Fibroblast of skin of right biceps (primary cell): ENCODE measurements around the gene EPS8L1.
"Not testable (repeated sequence)": the region's sequence is repeated elsewhere in the genome, so short reads cannot be mapped to it uniquely, and the experiment has no call there.

Experiments used
- DNase-seq: peaks from one replicate; pipeline ENCODE4 v3.0.0-alpha.2; 2013

The EPS8L1 gene

GRCh38 chr19:55050749-55051532 lies 24.7 kb upstream of the EPS8L1 start:
- no peak for DNase-seq

DNA sequence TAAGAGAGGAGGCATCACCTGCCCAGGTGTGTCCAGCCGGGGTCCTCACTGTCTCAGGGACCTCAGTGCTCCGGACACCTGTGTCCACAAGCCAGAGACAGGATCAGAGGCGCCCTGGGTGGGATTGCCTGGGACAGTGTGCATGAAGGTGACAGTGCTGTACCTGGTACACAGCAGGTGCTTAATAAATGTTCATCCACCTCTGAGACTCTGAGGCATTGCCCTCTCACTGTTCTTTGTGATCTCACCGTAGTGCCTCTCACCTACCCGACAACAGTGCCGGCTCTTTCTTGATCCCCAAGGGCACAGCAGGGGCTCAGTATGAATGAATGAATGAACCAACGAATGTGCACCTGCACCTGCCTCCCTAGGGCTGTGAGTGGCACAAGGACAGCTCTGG lies 21.9 kb upstream of the EPS8L1 start:
- DNase-seq, result no peak

GRCh38 chr19:55056827-55057226 lies 18.8 kb upstream of the EPS8L1 start:
- DNase-seq, result no peak

DNA sequence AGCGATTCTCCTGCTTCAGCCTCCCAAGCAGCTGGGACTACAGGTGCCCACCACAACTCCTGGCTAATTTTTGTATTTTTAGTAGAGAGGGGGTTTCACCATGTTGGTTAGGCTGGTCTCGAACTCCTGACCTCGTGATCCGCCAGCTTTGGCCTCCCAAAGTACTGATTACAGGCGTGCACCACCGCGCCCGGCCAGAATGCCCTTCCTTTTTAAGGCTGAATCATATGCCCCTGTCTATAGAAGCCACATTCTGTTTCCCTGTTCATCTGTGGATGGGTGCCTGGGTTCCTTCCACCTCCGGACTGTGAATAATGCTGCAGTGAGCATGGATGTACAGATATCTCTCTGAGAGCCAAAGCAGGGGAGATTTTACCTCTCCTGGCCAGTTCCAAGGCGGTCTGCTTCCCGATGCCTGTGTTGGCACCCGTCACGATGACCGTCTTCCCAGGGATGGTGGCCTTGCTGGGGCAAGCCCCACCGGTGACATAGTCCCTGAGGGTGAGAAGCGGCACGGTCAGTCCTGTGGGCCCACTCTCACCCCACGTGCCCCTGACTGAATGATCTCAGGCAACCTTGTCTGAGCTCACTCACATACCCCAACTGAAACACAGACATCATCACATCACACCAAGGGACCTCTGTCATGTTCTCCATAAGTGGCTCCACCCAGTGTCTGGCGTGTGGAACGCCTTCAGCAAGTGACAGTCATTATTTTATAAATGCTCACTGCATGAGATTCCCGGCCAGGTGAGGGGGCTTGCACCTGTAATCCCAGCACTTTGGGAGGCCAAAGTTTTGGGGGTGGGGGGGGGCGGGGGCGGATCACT lies 16.7 kb upstream of the EPS8L1 start:
- no peak for DNase-seq

DNA sequence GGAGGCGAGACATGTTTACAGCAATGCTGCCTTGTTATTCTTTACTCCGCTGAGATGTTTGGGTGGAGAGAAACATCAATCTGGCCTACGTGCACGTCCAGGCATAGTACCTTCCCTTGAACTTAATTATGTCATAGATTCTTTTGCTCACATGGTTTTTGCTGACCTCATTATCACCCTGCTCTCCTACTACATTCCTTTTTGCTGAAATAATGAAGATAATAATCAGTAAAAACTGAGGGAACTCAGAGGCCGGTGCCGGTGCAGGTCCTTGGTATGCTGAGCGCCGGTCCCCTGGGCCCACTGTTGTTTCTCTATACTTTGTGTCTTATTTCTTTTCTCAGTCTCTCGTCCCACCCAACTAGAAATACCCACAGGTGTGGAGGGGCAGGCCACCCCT lies 15.4 kb upstream of the EPS8L1 start:
- DNase-seq, result not testable (repeated sequence)

DNA sequence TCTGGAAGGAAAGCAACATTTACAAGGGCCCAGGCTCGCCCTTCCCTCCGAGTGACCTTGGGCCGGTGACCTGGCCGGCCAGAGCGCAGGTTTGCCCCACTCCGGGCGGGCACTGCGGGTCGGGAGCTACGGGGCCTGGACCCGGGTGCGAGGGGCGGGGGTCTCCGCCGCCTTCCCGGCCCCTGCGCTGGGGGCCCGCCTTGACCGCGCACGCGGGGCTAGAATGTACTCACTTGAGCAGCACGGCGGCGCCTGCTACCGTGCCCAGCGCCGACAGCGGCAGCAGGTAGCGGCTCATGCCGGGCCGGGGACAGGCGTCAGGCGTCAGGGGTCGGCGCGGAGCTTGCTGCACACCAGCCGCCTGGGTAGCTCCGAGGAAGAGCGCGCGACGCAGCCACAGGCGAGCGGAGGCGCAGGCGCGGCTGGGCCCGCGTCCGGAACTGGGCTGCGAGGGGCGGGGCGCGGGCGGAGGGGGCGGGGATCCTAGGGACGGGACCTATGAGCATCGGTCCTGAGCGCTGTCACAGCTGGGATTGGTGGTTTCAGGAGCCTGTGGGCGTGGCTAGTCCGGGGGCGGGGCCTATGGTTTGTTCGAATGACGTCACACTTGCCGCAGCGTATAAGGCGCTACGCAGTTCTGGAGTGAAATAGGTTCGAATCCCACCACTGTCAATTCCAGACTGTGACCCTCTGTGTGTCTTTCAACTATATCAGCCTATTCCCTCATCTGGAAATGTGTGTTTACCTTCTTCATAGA lies 12.8 kb upstream of the EPS8L1 start, which contains the start of gene RDH13:
TSS of gene RDH13 (minus strand) at position 414 of the 757 bp plus-strand sequence. CDS start at position 298, 116 bp downstream.
- peak; percentile 94 for DNase-seq

DNA sequence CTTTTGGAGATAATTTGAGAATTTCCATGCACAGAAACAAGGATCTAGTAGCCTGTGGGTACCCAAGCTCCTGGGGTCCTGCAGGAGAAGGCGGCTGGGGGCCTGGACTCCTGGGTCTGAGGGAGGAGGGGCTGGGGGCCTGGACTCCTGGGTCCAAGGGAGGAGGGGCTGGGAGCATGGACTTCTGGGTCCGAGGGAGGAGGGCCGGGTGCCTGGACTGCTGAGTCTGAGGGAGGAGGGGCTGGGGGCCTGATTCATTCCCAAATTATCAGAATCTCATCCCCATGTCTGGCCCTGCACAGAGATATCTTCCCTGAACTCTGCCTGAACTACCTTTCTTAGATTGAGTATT lies 12.2 kb upstream of the EPS8L1 start:
- no peak for DNase-seq

GRCh38 chr19:55065516-55065915 lies 10.2 kb upstream of the EPS8L1 start:
- not testable (repeated sequence) for DNase-seq

DNA sequence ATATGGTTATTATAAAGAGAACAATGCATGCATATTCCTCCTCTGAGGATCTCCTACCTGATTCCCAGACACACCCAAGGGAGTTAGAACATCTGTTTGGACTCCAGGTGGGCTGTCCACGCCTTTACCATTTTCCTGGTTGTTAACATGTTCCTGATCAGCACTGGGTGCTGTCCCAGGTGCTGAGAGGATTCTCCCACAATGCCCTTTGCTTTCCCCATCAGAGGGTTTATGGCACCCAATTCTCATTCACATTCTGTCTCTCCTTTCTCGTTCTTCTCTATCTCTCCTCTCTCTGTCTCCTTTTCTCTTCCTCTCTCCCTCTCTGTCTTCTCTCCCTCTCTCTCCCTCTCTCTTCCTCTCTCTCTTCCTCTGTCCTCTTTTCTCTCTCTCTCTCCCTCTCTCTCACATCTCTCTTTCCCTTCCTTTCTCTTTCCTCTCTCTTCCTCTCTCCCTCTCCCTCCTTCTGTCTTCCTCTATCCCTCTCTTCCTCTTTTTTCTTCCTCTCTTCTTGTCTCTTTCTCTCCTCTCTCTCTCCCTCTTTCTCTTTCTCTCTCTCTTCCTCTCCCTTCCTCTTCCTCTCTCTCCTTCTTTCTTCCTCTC lies 9.5 kb upstream of the EPS8L1 start:
- no peak for DNase-seq

DNA sequence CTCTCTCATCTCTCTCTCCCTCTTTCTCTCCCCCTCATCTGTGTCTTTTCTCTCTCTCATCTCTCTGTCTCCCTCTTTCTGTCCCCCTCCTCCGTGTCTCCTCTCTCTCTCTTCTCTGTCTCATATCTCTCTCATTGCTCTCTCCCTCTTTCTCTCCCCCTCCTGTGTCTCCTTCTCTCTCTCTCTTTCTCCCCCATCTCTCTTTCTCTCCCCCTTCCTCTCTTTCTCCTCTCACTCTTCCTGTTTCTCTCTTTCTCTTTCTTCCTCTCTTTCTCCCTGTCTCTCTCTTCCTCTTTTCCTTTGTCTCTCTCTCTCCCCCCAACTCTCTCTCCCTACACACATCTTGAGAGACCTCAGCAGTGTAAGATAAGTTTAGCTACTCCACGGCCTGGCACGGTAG lies 7.8 kb upstream of the EPS8L1 start:
- DNase-seq, result no peak

- DNase-seq, result no peak
Measured at GRCh38 chr19:55068950-55069864, 6.5 kb upstream of the EPS8L1 start.

DNA sequence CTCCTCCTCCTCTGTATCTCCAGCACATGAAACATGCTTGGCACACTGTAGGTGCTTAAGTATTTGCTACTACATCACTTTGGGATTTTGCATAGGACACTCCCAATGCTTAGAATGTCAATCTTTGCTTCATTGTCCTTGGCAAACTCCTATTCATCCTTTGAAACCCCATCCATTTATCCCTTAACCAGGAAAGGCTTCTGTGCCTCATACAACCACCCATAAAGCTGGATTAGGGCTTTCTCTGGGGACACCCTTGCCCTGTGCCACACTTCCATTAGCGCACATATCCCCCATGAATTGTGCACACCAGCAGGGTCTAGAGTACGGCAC lies 5.8 kb upstream of the EPS8L1 start:
- no peak for DNase-seq

GRCh38 chr19:55070466-55071128 lies 5.1 kb upstream of the EPS8L1 start:
- no peak for DNase-seq

GRCh38 chr19:55071129-55071502 lies 4.6 kb upstream of the EPS8L1 start:
- peak; percentile 44 for DNase-seq

DNA sequence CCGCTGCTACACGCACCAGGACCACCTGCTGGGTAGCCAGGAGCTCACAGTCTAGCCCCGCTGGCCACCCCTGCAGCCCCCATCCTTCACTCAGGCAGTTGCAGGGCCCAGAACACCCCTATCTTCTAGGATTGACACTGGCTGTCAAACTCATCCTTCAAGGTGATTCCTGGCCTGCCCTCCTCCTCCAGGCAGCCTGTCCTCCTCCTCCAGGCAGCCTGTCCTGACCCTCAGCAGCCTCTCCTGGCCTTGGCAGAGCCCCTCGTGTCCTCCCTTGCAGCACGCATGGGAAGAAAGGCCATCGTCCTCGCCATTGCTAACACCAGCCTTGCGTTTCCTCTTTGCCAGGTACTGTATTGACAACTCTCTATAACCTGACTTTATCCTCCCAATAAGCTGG lies 3.8 kb upstream of the EPS8L1 start:
- no peak for DNase-seq

DNA sequence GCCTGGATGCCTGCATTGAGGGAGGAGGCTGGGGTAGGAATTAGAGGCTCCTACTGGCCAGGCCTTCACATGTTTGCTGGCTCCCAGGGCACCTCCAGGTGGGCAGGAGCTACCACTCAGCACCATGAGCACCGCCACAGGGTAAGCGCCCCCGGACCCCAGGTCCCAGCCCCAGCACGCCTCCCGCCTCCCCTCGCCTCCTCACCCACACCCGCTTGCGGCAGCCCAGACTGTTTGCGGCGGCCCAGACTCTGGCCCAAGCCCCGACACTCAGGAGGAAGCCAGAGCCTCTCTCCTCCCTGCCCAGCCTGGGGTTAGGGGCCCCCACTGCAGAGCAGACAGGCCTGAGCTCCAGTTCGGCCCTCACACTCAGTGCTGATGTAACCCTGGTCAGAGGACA lies 652 bp downstream of the EPS8L1 start:
- no peak for DNase-seq

DNA sequence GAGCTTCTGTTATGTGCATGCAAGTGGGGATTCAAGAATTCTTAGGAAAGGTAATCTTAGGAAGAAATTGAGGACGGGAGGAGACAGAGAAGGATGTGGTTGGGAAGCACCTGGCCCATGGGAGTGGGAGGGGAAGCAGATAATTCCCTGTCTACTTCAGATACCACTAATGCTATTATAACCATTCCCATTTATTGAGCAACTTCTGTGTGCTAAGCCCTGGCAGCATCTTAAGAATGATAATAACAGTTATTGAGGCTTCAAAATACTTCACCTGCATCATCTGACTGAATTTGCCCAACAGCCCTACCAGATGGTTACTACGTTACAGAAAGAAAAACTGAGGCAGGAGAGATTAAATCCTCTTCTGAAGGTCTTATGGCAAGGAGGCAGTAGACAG lies 1.4 kb downstream of the EPS8L1 start:
- DNase-seq, result no peak

DNA sequence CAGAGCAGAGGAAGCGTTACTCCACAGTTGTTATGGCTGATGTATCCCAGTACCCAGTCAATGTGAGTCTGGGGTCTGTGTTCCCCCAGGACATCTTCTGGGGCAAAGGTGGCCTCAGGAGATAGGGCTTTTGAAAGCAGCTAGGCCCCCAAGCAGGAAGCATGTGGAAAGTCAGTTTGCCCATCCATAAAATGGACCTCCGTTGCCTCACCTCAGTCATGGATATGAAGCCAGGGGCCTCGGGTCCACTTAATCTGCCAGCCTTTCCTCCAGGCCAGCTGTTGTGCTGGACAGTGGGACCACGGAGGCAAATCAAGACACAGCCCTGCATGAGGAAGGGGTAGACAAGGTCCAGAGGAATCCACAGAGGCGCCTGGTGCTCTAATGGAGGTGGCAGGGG lies 3.3 kb downstream of the EPS8L1 start:
- no peak for DNase-seq

DNA sequence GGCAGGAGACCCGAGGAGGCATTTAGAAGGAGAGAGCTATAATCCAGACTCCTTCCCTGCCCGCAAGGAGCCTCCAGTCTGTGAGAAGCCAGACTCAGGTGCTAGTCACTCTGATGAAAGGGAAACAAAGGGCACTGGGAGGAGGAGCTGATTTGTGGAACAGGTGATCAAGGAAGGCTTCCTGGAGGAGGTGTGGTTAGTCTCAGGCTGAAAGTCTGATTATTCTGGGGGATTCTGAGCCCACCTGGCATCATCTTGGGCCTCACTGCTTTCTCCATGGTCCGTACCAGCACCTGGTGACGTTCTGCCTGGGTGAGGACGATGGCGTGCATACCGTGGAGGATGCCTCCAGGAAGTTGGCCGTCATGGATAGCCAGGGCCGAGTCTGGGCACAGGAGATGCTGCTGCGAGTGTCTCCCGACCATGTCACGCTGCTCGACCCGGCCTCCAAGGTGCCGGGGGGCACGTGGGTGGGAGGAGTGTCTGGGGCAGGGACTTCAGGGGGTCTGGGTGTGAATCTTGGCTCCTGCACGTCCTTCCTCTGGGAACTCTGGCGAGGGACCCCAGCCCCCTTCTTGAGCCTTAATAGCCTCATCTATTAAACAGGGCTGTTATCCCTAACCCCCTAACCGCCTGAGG lies 3.9 kb downstream of the EPS8L1 start:
- DNase-seq, result no peak

GRCh38 chr19:55080121-55080967 lies 4.7 kb downstream of the EPS8L1 start:
- DNase-seq, result peak; percentile 59
